IMR-90 (cell line): ENCODE results near the gene CHCHD4. TPM values are rescaled to one million over a fixed set of nuclear protein-coding genes. Genes with fewer than 3 reads are reported as not detected.
"Not testable (repeated sequence)": the region's sequence is repeated elsewhere in the genome, so short reads cannot be mapped to it uniquely, and the experiment has no call there.

Experiments used
- ATAC-seq: fragments of 200-7000 bp; cut with Tn5 transposase; 2 replicates; pipeline ENCODE4 v1.9.1; 2020; ENCODE audit warnings: low read depth, mild to moderate bottlenecking, moderate library complexity
- BruUV-seq: library from RNA; stranded (reverse); fragments of 400-500 nt; replicated peaks from 2 replicates; lab custom pipeline; 2021; lab: Mats Ljungman, UMichigan
- CTCF ChIA-PET: fragments of 300-600 bp; formaldehyde crosslinking; extraction: SDS; loops from one replicate; lab custom pipeline; 2021; ENCODE audit warnings: antibody characterized with exemption; lab: Yijun Ruan, JAX
- POLR2A ChIA-PET: fragments of 300-600 bp; sonication (Branson Sonifier 250); formaldehyde crosslinking; loops from one replicate; lab custom pipeline; 2022; ENCODE audit warnings: antibody characterized with exemption; ENCODE audit not compliant: unreplicated experiment; lab: Charles Lee
- DNase-seq: peaks from one replicate; pipeline ENCODE4 v3.0.0; 2013
- H2AFZ ChIP-seq: replicated peaks from 2 replicates; pipeline ENCODE3; 2013; ENCODE audit warnings: low read length, mild to moderate bottlenecking; ENCODE audit not compliant: poor library complexity
- H2AK5ac ChIP-seq: 2 replicates; pipeline ENCODE4 v1.6.1; 2013; ENCODE audit warnings: low read depth, low read length, inconsistent platforms
- H2AK9ac ChIP-seq: replicated peaks from 2 replicates; pipeline ENCODE3; 2013; ENCODE audit warnings: mild to moderate bottlenecking, low read depth, low read length, moderate library complexity; ENCODE audit not compliant: poor library complexity
- H2BK120ac ChIP-seq: 2 replicates; pipeline ENCODE4 v1.6.1; 2013; ENCODE audit warnings: low read depth, low read length, inconsistent platforms
- H2BK15ac ChIP-seq: 3 replicates; pipeline ENCODE4 v1.6.1; 2013; ENCODE audit warnings: low read depth, low read length, inconsistent platforms
- H2BK20ac ChIP-seq: 2 replicates; pipeline ENCODE4 v1.6.1; 2013; ENCODE audit warnings: low read depth, mild to moderate bottlenecking, inconsistent platforms, low read length, moderate library complexity
- H2BK5ac ChIP-seq: 2 replicates; pipeline ENCODE4 v1.6.1; 2013; ENCODE audit warnings: mild to moderate bottlenecking, low read depth, low read length, inconsistent platforms; ENCODE audit not compliant: poor library complexity, severe bottlenecking
- H3K14ac ChIP-seq: replicated peaks from 2 replicates; pipeline ENCODE4 v1.6.1; 2013; ENCODE audit warnings: low read depth, low read length, inconsistent platforms
- H3K18ac ChIP-seq: 2 replicates; pipeline ENCODE4 v1.6.1; 2013; ENCODE audit warnings: low read depth, low read length, control low read depth
- H3K23ac ChIP-seq: 2 replicates; pipeline ENCODE4 v1.6.1; 2013; ENCODE audit warnings: low read depth, low read length, inconsistent platforms
- H3K27ac ChIP-seq: 2 replicates; pipeline ENCODE4 v1.5.1; 2013; ENCODE audit warnings: mild to moderate bottlenecking, control low read depth, low read length; ENCODE audit not compliant: insufficient read depth
- H3K27me3 ChIP-seq: 2 replicates; pipeline ENCODE4 v1.6.1; 2013; ENCODE audit warnings: low read length; ENCODE audit not compliant: control insufficient read depth, insufficient read depth
- H3K36me3 ChIP-seq: 2 replicates; pipeline ENCODE4 v1.6.1; 2013; ENCODE audit warnings: low read length, mixed read lengths; ENCODE audit not compliant: control insufficient read depth, insufficient read depth
- H3K4ac ChIP-seq: 2 replicates; pipeline ENCODE4 v1.6.1; 2013; ENCODE audit warnings: low read depth, low read length, inconsistent platforms
- H3K4me1 ChIP-seq: 2 replicates; pipeline ENCODE4 v1.6.1; 2013; ENCODE audit warnings: low read length, mixed read lengths; ENCODE audit not compliant: control insufficient read depth, insufficient read depth
- H3K4me2 ChIP-seq: 2 replicates; pipeline ENCODE4 v1.6.1; 2013; ENCODE audit warnings: low read depth, mild to moderate bottlenecking, control low read depth, low read length, moderate library complexity
- H3K4me3 ChIP-seq: 2 replicates; pipeline ENCODE4 v1.5.1; 2013; ENCODE audit warnings: low read depth, mild to moderate bottlenecking, control low read depth, low read length, moderate library complexity; ENCODE audit not compliant: insufficient read depth
- H3K56ac ChIP-seq: 2 replicates; pipeline ENCODE4 v1.6.1; 2013; ENCODE audit warnings: low read length, inconsistent platforms; ENCODE audit not compliant: insufficient read depth; ENCODE audit errors: extremely low read depth
- H3K79me1 ChIP-seq, 2 experiments: 2 replicates each; pipeline ENCODE4 v1.6.1; 2013; ENCODE audit warnings: low read length in 2 of 2, inconsistent platforms in 1 of 2, low read depth in 1 of 2
- H3K9ac ChIP-seq: 2 replicates; pipeline ENCODE4 v1.6.1; 2013; ENCODE audit warnings: low read depth, low read length, control low read depth
- H3K9me1 ChIP-seq: 2 replicates; pipeline ENCODE4 v1.6.1; 2013; ENCODE audit warnings: low read length, inconsistent platforms; ENCODE audit not compliant: insufficient read depth
- H3K9me3 ChIP-seq: 2 replicates; pipeline ENCODE4 v1.6.1; 2013; ENCODE audit warnings: low read length; ENCODE audit not compliant: control insufficient read depth, insufficient read depth
- H4K20me1 ChIP-seq: 2 replicates; pipeline ENCODE4 v1.6.1; 2013; ENCODE audit warnings: low read length, inconsistent platforms; ENCODE audit not compliant: insufficient read depth
- H4K5ac ChIP-seq: 2 replicates; pipeline ENCODE4 v1.6.1; 2013; ENCODE audit warnings: mild to moderate bottlenecking, low read depth, low read length, control low read depth
- H4K8ac ChIP-seq, 2 experiments: 2 replicates each; pipeline ENCODE4 v1.6.1; 2013; ENCODE audit warnings: low read depth in 2 of 2, low read length in 2 of 2, control low read depth in 1 of 2, inconsistent platforms in 1 of 2
- H4K91ac ChIP-seq: 2 replicates; pipeline ENCODE4 v1.6.1; 2013; ENCODE audit warnings: low read depth, low read length, inconsistent platforms; ENCODE audit not compliant: insufficient read depth
- WGBS, 2 experiments: methylation state at CpG; one replicate each; pipeline versions ENCODE4 v1.1.5 to v1.1.7; 2013; ENCODE audit warnings: missing lambda C conversion rate in 2 of 2; ENCODE audit not compliant: insufficient read length in 1 of 2; ENCODE audit errors: extremely low coverage in 2 of 2; 5-methylcytosine and 5-hydroxymethylcytosine counted together
- dilution Hi-C: fragments of 300-500 bp; cut with HindIII; formaldehyde crosslinking; loops from one replicate; pipeline ENCODE4 v1.14.3; 2018; ENCODE audit warnings: low sequenced_read_pairs; ENCODE audit not compliant: unreplicated experiment
- in situ Hi-C: fragments of 300-500 bp; cut with MboI; formaldehyde crosslinking; loops from 3 replicates; pipeline ENCODE4 v1.14.3; 2019; ENCODE audit warnings: low sequenced_read_pairs, inconsistent platforms, mixed read lengths
- intact Hi-C: fragments of 100-400 bp; cut with micrococcal nuclease; formaldehyde crosslinking; loops from 2 replicates; pipeline ENCODE4 v1.10.0; 2022
- polyA plus RNA-seq, 3 experiments: library from polyadenylated mRNA; depleted of rRNA; stranded (reverse); fragments of >200 nt; gene quantifications; 2 replicates each; pipeline ENCODE4 v1.2.3, GENCODE V29; 2012; ENCODE audit warnings: low replicate concordance in 1 of 3
- total RNA-seq: library from RNA; depleted of rRNA; stranded (reverse); fragments of >200 nt; gene quantifications from 2 replicates; pipeline ENCODE4 v1.2.3, GENCODE V29; 2012

Gene CHCHD4
- total and polyA plus RNA-seq, 2 of the 4 experiments (the other 2 are of a cell fraction) = 9.0 to 9.8 TPM

DNA sequence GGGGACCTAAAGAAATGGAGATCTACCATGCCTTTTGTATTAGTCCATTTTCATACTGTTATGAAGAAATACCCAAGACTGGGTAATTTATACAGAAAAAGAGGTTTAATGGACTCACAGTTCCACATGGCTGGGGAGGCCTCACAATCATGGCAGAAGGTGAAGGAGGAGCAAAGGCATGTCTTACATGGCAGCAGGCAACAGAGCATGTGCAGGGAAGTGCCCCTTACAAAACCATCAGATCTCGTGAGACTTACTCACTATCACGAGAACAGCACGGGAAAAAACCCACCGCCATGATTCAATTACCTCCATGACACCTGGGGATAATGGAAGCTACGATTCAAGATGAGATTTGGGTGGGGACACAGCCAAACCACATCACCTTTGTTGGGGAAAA is 37.2 kb downstream of the CHCHD4 start:
- H3K14ac ChIP-seq, H2BK20ac ChIP-seq: not testable (repeated sequence)

More for the DNA sequence above, 37.2 kb downstream of the CHCHD4 start:
- H2BK5ac ChIP-seq, H2AK5ac ChIP-seq, H3K79me1 ChIP-seq, in situ Hi-C loops, H2BK15ac ChIP-seq, H4K91ac ChIP-seq, H4K20me1 ChIP-seq, ATAC-seq, H3K9ac ChIP-seq, H3K9me1 ChIP-seq, H3K27me3 ChIP-seq, POLR2A ChIA-PET, H3K23ac ChIP-seq, H3K4me2 ChIP-seq, H3K56ac ChIP-seq, H4K8ac ChIP-seq, H3K4me1 ChIP-seq, H2BK120ac ChIP-seq, BruUV-seq, DNase-seq, H3K9me3 ChIP-seq, H3K4me3 ChIP-seq, intact Hi-C loops, H3K4ac ChIP-seq, dilution Hi-C loops, H4K5ac ChIP-seq, H2AFZ ChIP-seq, H3K27ac ChIP-seq, H3K36me3 ChIP-seq, H3K18ac ChIP-seq, H2AK9ac ChIP-seq, CTCF ChIA-PET: not testable (repeated sequence)
- no CpG with 5 or more reads among the region's 5 CpGs for WGBS, 2 experiments
